ENCODE results near the gene OBSL1.
A peak's percentile ranks its signal among the peaks of the same experiment; 100 is the strongest.

Gene OBSL1

GRCh38 chr2:219565130-219566080 is 5.9 kb downstream of the OBSL1 start:
- Histone ChIP-seq H3K9ac (ENCODE audit: insufficient read length, low read depth) (peak overlapping the region; percentile 73), H3K27me3 (ENCODE audit: insufficient read depth, insufficient read length) (no peaks in the 10 kb centered on the region), H3K4me1 (ENCODE audit: insufficient read depth, insufficient read length) (peaks cover 50% of the 10 kb centered on the region), H3K9me3 (ENCODE audit: insufficient read depth, low read length) (no peaks in the 10 kb centered on the region), H3K36me3 (ENCODE audit: insufficient read depth, insufficient read length, low read length) (peaks cover 89% of the 10 kb centered on the region), H3K4me3 (ENCODE audit: insufficient read length, low read depth) (no peak overlapping the region)
- peak; percentile 92 for DNase-seq (ENCODE audit: low read depth, low spot score)
- no peak for TF ChIP-seq YY1 (IDR thresholded peaks at IDR 0.05; ENCODE audit: insufficient read depth, insufficient read length)
- TF ChIP-seq ZNF274 (IDR thresholded peaks at IDR 0.05; ENCODE audit: low read depth, low read length), result no peak

- Histone ChIP-seq H3K27me3 (ENCODE audit: insufficient read depth, insufficient read length) (no peaks in the 10 kb centered on the region), H3K4me1 (ENCODE audit: insufficient read depth, insufficient read length) (peaks cover 46% of the 10 kb centered on the region), H3K9ac (ENCODE audit: insufficient read length, low read depth) (no peak overlapping the region), H3K9me3 (ENCODE audit: insufficient read depth, low read length) (no peaks in the 10 kb centered on the region), H3K36me3 (ENCODE audit: insufficient read depth, insufficient read length, low read length) (peaks cover 83% of the 10 kb centered on the region), H3K4me3 (ENCODE audit: insufficient read length, low read depth) (no peak overlapping the region)
- no peak for DNase-seq (ENCODE audit: low read depth, low spot score)
- no peak for TF ChIP-seq SUZ12 (IDR thresholded peaks at IDR 0.05; ENCODE audit: extremely low read depth, insufficient read depth, insufficient read length)
- no peak for TF ChIP-seq YY1 (IDR thresholded peaks at IDR 0.05; ENCODE audit: insufficient read depth, insufficient read length)
- TF ChIP-seq ZNF274 (IDR thresholded peaks at IDR 0.05; ENCODE audit: low read depth, low read length), result no peak
Observed at GRCh38 chr2:219563271-219563928, 7.9 kb downstream of the OBSL1 start.

GRCh38 chr2:219562049-219563020 is 9.0 kb downstream of the OBSL1 start:
- Histone ChIP-seq H3K27me3 (ENCODE audit: insufficient read depth, insufficient read length) (no peaks in the 10 kb centered on the region), H3K4me3 (ENCODE audit: insufficient read length, low read depth) (no peak overlapping the region), H3K9ac (ENCODE audit: insufficient read length, low read depth) (peak overlapping the region; percentile 37), H3K9me3 (ENCODE audit: insufficient read depth, low read length) (no peaks in the 10 kb centered on the region), H3K4me1 (ENCODE audit: insufficient read depth, insufficient read length) (peaks cover 42% of the 10 kb centered on the region), H3K36me3 (ENCODE audit: insufficient read depth, insufficient read length, low read length) (peaks cover 83% of the 10 kb centered on the region)
- TF ChIP-seq YY1 (IDR thresholded peaks at IDR 0.05; ENCODE audit: insufficient read depth, insufficient read length) (no peak), ZNF274 (IDR thresholded peaks at IDR 0.05; ENCODE audit: low read depth, low read length) (no peak), SUZ12 (IDR thresholded peaks at IDR 0.05; ENCODE audit: extremely low read depth, insufficient read depth, insufficient read length) (no peak)
- DNase-seq (ENCODE audit: low read depth, low spot score), result no peak

- Histone ChIP-seq H3K4me3 (ENCODE audit: insufficient read length, low read depth) (no peak overlapping the region), H3K27me3 (ENCODE audit: insufficient read depth, insufficient read length) (no peaks in the 10 kb centered on the region), H3K9me3 (ENCODE audit: insufficient read depth, low read length) (no peaks in the 10 kb centered on the region), H3K9ac (ENCODE audit: insufficient read length, low read depth) (no peak overlapping the region), H3K4me1 (ENCODE audit: insufficient read depth, insufficient read length) (peaks cover 38% of the 10 kb centered on the region), H3K36me3 (ENCODE audit: insufficient read depth, insufficient read length, low read length) (peaks cover 83% of the 10 kb centered on the region)
- no peak for TF ChIP-seq SUZ12 (IDR thresholded peaks at IDR 0.05; ENCODE audit: extremely low read depth, insufficient read depth, insufficient read length)
- no peak for TF ChIP-seq YY1 (IDR thresholded peaks at IDR 0.05; ENCODE audit: insufficient read depth, insufficient read length)
- TF ChIP-seq ZNF274 (IDR thresholded peaks at IDR 0.05; ENCODE audit: low read depth, low read length), result no peak
- no peak for DNase-seq (ENCODE audit: low read depth, low spot score)
Observed at GRCh38 chr2:219561179-219562048, 9.9 kb downstream of the OBSL1 start.

- H3K4me3 ChIP-seq (ENCODE audit: insufficient read length, low read depth), result no peak overlapping the region
- H3K4me1 ChIP-seq (ENCODE audit: insufficient read depth, insufficient read length), result peaks cover 37% of the 10 kb centered on the region
- TF ChIP-seq YY1 (IDR thresholded peaks at IDR 0.05; ENCODE audit: insufficient read depth, insufficient read length), result no peak
- no peak for TF ChIP-seq SUZ12 (IDR thresholded peaks at IDR 0.05; ENCODE audit: extremely low read depth, insufficient read depth, insufficient read length)
- TF ChIP-seq ZNF274 (IDR thresholded peaks at IDR 0.05; ENCODE audit: low read depth, low read length), result no peak
- no peak overlapping the region for H3K9ac ChIP-seq (ENCODE audit: insufficient read length, low read depth)
- no peak for DNase-seq (ENCODE audit: low read depth, low spot score)
- no peaks in the 10 kb centered on the region for H3K27me3 ChIP-seq (ENCODE audit: insufficient read depth, insufficient read length)
- H3K9me3 ChIP-seq (ENCODE audit: insufficient read depth, low read length), result no peaks in the 10 kb centered on the region
- peaks cover 83% of the 10 kb centered on the region for H3K36me3 ChIP-seq (ENCODE audit: insufficient read depth, insufficient read length, low read length)
Observed at GRCh38 chr2:219560893-219561178, 10.5 kb downstream of the OBSL1 start.
